Lower leg skin (tissue), 3 donors: ENCODE measurements around the gene ADAMTS9.

ENCODE experiments used
- CTCF ChIP-seq, 3 donors: fragments of 450-650 bp; IDR thresholded peaks; one replicate each; pipeline ENCODE4 v1.5.1; 2016; ENCODE audit warnings: antibody characterized with exemption in 3 of 3, mild to moderate bottlenecking in 3 of 3, moderate library complexity in 2 of 3
- POLR2A ChIP-seq, 2 donors: fragments of 450-650 bp; IDR thresholded peaks; one replicate each; pipeline ENCODE4 v1.6.1; 2016 to 2017; ENCODE audit warnings: antibody characterized with exemption in 2 of 2, mild to moderate bottlenecking in 1 of 2, moderate library complexity in 1 of 2

- no peak for TF ChIP-seq POLR2A (IDR thresholded peaks at IDR 0.05)
- no peak for TF ChIP-seq CTCF (IDR thresholded peaks at IDR 0.05)
These were observed 178.6 kb downstream of the ADAMTS9 start for GRCh38 chr3:64509206-64509605.
